OCI-LY7 (cell line): ENCODE measurements around the gene AGMO.

Experiments used
- EZH2phosphoT487 ChIP-seq: fragments of 200-600 bp; sonication (generic); IDR thresholded peaks from 2 replicates; pipeline ENCODE4 v1.6.1; 2018; ENCODE audit warnings: low read depth, borderline replicate concordance, mild to moderate bottlenecking, mixed run types, antibody characterized with exemption, low read length, moderate library complexity, mixed read lengths
- TF ChIP-seq, protein P1 (sequence below): fragments of 200-600 bp; sonication (generic); conservative IDR thresholded peaks from 2 replicates; pipeline ENCODE4 v1.5.1; 2014; ENCODE audit warnings: mild to moderate bottlenecking, antibody characterized with exemption, low read length, moderate library complexity, mixed read lengths

DNA sequence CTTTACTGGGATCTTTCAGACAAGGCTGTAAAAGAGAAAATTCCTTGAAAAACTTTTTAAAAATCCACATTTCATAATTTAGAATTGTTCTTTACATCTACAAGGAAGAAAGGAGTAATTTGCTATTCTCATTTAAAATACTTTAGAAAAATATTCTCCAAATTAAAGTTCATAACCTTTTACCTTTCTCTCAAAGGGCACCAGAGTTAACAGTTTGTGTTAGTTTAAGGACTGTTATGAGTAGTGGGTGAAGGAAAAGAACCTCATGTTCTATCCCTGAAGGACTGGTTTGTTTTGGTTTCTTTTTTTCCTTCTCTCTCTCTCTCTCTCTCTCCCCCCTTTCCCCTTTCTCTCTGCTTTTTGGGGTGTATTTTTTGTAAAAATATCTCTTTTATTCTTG, 4.1 kb downstream of the AGMO start:
- TF ChIP-seq, protein P1, sequence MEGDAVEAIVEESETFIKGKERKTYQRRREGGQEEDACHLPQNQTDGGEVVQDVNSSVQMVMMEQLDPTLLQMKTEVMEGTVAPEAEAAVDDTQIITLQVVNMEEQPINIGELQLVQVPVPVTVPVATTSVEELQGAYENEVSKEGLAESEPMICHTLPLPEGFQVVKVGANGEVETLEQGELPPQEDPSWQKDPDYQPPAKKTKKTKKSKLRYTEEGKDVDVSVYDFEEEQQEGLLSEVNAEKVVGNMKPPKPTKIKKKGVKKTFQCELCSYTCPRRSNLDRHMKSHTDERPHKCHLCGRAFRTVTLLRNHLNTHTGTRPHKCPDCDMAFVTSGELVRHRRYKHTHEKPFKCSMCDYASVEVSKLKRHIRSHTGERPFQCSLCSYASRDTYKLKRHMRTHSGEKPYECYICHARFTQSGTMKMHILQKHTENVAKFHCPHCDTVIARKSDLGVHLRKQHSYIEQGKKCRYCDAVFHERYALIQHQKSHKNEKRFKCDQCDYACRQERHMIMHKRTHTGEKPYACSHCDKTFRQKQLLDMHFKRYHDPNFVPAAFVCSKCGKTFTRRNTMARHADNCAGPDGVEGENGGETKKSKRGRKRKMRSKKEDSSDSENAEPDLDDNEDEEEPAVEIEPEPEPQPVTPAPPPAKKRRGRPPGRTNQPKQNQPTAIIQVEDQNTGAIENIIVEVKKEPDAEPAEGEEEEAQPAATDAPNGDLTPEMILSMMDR: no peak
- TF ChIP-seq EZH2phosphoT487: no peak
